ENCODE results near the gene ANGPTL5. TPM values are rescaled to one million over a fixed set of nuclear protein-coding genes. Genes with fewer than 3 reads are reported as not detected.

The ANGPTL5 gene
- total RNA-seq, 4 donors from 2014 or later: 0.44 to 9.6 (median 0.61) TPM

GRCh38 chr11:101929294-101929915 is 13.1 kb upstream of the ANGPTL5 start:
- H3K27ac ChIP-seq: no peak overlapping the region
- 88% methylated on average over 5 of the region's 5 CpGs for WGBS, 2 donors
- peaks cover 0 to 14% (median 0%) of the 10 kb centered on the region in 4 donors for H3K9me3 ChIP-seq
- TF ChIP-seq CTCF (IDR thresholded peaks at IDR 0.05): no peak
- no peak for TF ChIP-seq POLR2A (IDR thresholded peaks at IDR 0.05)
- no peak for TF ChIP-seq EP300 (IDR thresholded peaks at IDR 0.05)
- DNase-seq (ENCODE audit: low spot score in 2 of 2): no peak
- H3K4me3 ChIP-seq: no peak overlapping the region
- no peaks in the 10 kb centered on the region for H3K4me1 ChIP-seq
- no peaks in the 10 kb centered on the region for H3K27me3 ChIP-seq
- H3K36me3 ChIP-seq: peaks cover 0 to 39% (median 0%) of the 10 kb centered on the region in 3 donors

- Histone ChIP-seq H3K4me1 (no peaks in the 10 kb centered on the region), H3K36me3 (peaks cover 0 to 21% (median 0%) of the 10 kb centered on the region in 3 donors), H3K9me3 (peaks cover 0 to 4% (median 0%) of the 10 kb centered on the region in 4 donors), H3K27ac (no peak overlapping the region), H3K4me3 (no peak overlapping the region), H3K27me3 (no peaks in the 10 kb centered on the region)
- 97 to 99% methylated on average over 2 of the region's 2 CpGs for WGBS, 2 donors
- DNase-seq (ENCODE audit: low spot score in 2 of 2): no peak
- TF ChIP-seq CTCF (IDR thresholded peaks at IDR 0.05) (no peak), POLR2A (IDR thresholded peaks at IDR 0.05) (no peak), EP300 (IDR thresholded peaks at IDR 0.05) (no peak)
Measured at GRCh38 chr11:101923554-101923953, 7.2 kb upstream of the ANGPTL5 start.

DNA sequence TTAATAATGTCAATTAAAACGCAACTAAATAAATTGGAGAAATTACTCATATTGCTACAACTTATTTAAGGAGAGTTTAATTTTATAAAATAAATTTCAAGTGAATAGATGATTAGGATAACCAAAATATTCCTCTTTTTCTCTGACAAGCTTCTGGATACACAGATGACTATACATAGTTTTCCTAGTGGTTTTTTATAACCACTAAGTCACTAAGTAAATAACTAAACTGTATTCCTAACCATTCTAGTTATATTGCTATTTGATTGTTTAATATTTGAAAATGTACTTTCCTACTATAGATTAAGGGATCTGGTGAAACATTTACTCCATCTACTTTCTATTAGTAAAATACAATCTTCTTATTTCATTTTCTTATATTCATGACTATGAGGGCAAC is 4.7 kb upstream of the ANGPTL5 start:
- TF ChIP-seq CTCF (IDR thresholded peaks at IDR 0.05) (no peak), EP300 (IDR thresholded peaks at IDR 0.05) (no peak), POLR2A (IDR thresholded peaks at IDR 0.05) (no peak)
- no peak for DNase-seq (ENCODE audit: low spot score in 2 of 2)
- Histone ChIP-seq H3K9me3 (no peaks in the 10 kb centered on the region), H3K27me3 (no peaks in the 10 kb centered on the region), H3K36me3 (peaks cover 0 to 9% (median 0%) of the 10 kb centered on the region in 3 donors), H3K4me1 (peaks cover 0 to 8% (median 4%) of the 10 kb centered on the region in 4 donors), H3K27ac (no peak overlapping the region), H3K4me3 (no peak overlapping the region)
- 97 to 98% methylated on average over 1 of the region's 1 CpG for WGBS, 2 donors

DNA sequence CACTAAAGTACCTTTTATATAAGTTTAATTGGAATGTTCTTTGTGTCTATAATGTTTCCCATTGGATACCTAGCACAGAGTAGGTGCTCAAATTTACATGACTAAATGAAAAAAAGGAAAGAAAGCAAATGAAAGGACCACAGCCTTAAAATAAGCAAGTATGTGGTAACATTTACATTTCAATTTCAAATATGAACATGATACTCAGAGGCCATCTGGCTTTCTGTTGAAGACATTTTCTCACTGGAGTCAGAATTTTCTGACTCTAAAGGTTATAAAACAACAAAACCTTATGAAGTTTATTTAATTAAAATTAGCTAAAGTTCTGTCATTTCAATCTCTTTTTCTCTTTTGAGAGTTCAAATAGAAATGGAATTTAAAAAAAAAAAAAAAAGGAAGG is 904 bp upstream of the ANGPTL5 start:
- Histone ChIP-seq H3K4me3 (no peak overlapping the region), H3K36me3 (peaks cover 0 to 5% (median 0%) of the 10 kb centered on the region in 3 donors), H3K27me3 (no peaks in the 10 kb centered on the region), H3K27ac (no peak overlapping the region), H3K4me1 (peaks cover 0 to 24% (median 11%) of the 10 kb centered on the region in 4 donors), H3K9me3 (no peaks in the 10 kb centered on the region)
- TF ChIP-seq EP300 (IDR thresholded peaks at IDR 0.05): no peak
- no peak for DNase-seq (ENCODE audit: low spot score in 2 of 2)

DNA sequence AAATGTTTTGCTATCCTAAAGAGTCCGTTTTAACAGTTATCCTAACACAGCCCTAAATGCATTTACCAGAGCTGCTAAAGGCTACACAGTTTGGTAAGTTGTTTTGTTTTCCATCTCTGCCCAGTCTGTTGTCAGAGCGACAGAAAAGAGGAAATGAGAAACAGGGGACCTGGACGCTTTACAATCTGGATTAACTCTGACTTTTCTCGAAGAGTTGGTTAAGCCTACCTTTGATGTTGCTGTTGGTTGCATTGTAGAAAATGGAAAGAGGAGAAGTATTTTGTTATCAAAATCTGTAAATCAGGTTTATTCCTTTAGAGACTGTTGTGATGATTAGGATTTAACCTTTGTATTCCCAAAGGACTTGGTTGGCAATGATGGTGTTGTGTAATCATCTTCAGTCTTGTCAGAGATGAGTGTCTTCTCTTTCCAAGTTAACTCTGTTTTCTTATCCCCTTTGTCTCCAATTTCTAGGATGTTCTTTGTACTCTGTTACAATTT is 481 bp downstream of the ANGPTL5 start:
- H3K9me3 ChIP-seq: no peaks in the 10 kb centered on the region
- peak overlapping the region; percentile 75 to 94 (median 89) for H3K27ac ChIP-seq
- TF ChIP-seq CTCF (IDR thresholded peaks at IDR 0.05): no peak
- peak in 1 of 2 donors; percentile 57 for TF ChIP-seq EP300 (IDR thresholded peaks at IDR 0.05)
- WGBS, 2 donors: 7 to 12% methylated on average over 4 of the region's 4 CpGs
- peaks cover 0 to 24% (median 11%) of the 10 kb centered on the region in 4 donors for H3K4me1 ChIP-seq
- no peaks in the 10 kb centered on the region for H3K36me3 ChIP-seq
- H3K27me3 ChIP-seq: no peaks in the 10 kb centered on the region
- DNase-seq (ENCODE audit: low spot score in 2 of 2): peak in 1 of 2 donors; percentile 67
- peak overlapping the region; percentile 48 to 82 (median 64) for H3K4me3 ChIP-seq

Data from tibial nerve (tissue), 4 donors.